WTC11 (cell line): ENCODE results near the gene RNASE12. TPM values are rescaled to one million over a fixed set of nuclear protein-coding genes. Genes with fewer than 3 reads are reported as not detected.

ENCODE experiments used
- ATAC-seq: fragments of 200-7000 bp; cut with Tn5 transposase; 2 replicates; pipeline ENCODE4 v1.10.0; 2021; ENCODE audit warnings: mild to moderate bottlenecking, moderate library complexity
- CTCF ChIA-PET: fragments of 300-600 bp; sonication (Branson Sonifier 250); formaldehyde crosslinking; loops from one replicate; lab custom pipeline; 2021; ENCODE audit warnings: antibody characterized with exemption; lab: Charles Lee
- POLR2A ChIA-PET: fragments of 350-600 bp; sonication (Branson Sonifier 250); formaldehyde crosslinking; loops from one replicate; lab custom pipeline; 2021; ENCODE audit warnings: antibody characterized with exemption; lab: Charles Lee
- DNase-seq: peaks from one replicate; pipeline ENCODE4 v3.0.0; 2021; ENCODE audit warnings: low spot score
- H3K27ac Mint-ChIP-seq: 2 replicates; pipeline ENCODE4 v1.8.0; 2021; ENCODE audit warnings: mixed read lengths
- H3K27me3 Mint-ChIP-seq: 2 replicates; pipeline ENCODE4 v1.8.0; 2021; ENCODE audit warnings: low read depth, mild to moderate bottlenecking, moderate library complexity, mixed read lengths
- H3K36me3 Mint-ChIP-seq: 2 replicates; pipeline ENCODE4 v1.8.0; 2021; ENCODE audit warnings: mixed read lengths
- H3K4me1 Mint-ChIP-seq: 2 replicates; pipeline ENCODE4 v1.8.0; 2022; ENCODE audit warnings: mixed read lengths
- H3K4me3 Mint-ChIP-seq: 2 replicates; pipeline ENCODE4 v1.8.0; 2021; ENCODE audit warnings: mild to moderate bottlenecking, moderate library complexity, mixed read lengths
- H3K9me3 Mint-ChIP-seq: 2 replicates; pipeline ENCODE4 v1.8.0; 2021; ENCODE audit warnings: mixed read lengths
- ARID4B ChIP-seq: sonication (generic); formaldehyde crosslinking; IDR thresholded peaks from 2 replicates; pipeline ENCODE4 v1.8.0; 2023; ENCODE audit warnings: missing genetic modification reagents, mild to moderate bottlenecking, borderline replicate concordance
- ATF1 ChIP-seq: sonication (generic); formaldehyde crosslinking; IDR thresholded peaks from 2 replicates; pipeline ENCODE4 v1.8.1; 2023; ENCODE audit warnings: mild to moderate bottlenecking, moderate library complexity, missing genetic modification reagents
- ATF2 ChIP-seq: sonication (generic); formaldehyde crosslinking; IDR thresholded peaks from 2 replicates; pipeline ENCODE4 v1.8.1; 2022; ENCODE audit warnings: low read depth, missing genetic modification reagents, borderline replicate concordance
- E2F5 ChIP-seq: sonication (generic); formaldehyde crosslinking; IDR thresholded peaks from 2 replicates; pipeline ENCODE4 v1.8.1; 2022; ENCODE audit warnings: mild to moderate bottlenecking, moderate library complexity, missing genetic modification reagents
- EMX1 ChIP-seq: fragments of 250-450 bp; sonication (Bioruptor Pico); IDR thresholded peaks from 2 replicates; pipeline ENCODE4 v1.8.0; 2021; ENCODE audit warnings: mild to moderate bottlenecking
- FOXJ3 ChIP-seq: sonication (generic); formaldehyde crosslinking; IDR thresholded peaks from 2 replicates; pipeline ENCODE4 v1.9.0; 2021; ENCODE audit warnings: missing genetic modification reagents, mild to moderate bottlenecking, borderline replicate concordance
- FOXP4 ChIP-seq: sonication (generic); formaldehyde crosslinking; IDR thresholded peaks from 2 replicates; pipeline ENCODE4 v1.8.0; 2022; ENCODE audit warnings: mild to moderate bottlenecking, missing genetic modification reagents
- NFE2L1 ChIP-seq: sonication (generic); formaldehyde crosslinking; IDR thresholded peaks from 2 replicates; pipeline ENCODE4 v1.8.1; 2023; ENCODE audit warnings: missing genetic modification reagents
- NR3C1 ChIP-seq: sonication (generic); formaldehyde crosslinking; conservative IDR thresholded peaks from 2 replicates; pipeline ENCODE4 v1.8.1; 2023; ENCODE audit warnings: low read depth, mild to moderate bottlenecking, missing genetic modification reagents
- USF1 ChIP-seq: sonication (generic); formaldehyde crosslinking; IDR thresholded peaks from 2 replicates; pipeline ENCODE4 v1.8.0; 2022; ENCODE audit warnings: mild to moderate bottlenecking, missing genetic modification reagents
- ZBTB21 ChIP-seq: sonication (generic); formaldehyde crosslinking; IDR thresholded peaks from 2 replicates; pipeline ENCODE4 v1.8.1; 2023; ENCODE audit warnings: mild to moderate bottlenecking, missing genetic modification reagents, borderline replicate concordance
- ZNF138 ChIP-seq: sonication (generic); formaldehyde crosslinking; conservative IDR thresholded peaks from 2 replicates; pipeline ENCODE4 v1.8.1; 2022; ENCODE audit warnings: mild to moderate bottlenecking, moderate library complexity, missing genetic modification reagents
- ZNF317 ChIP-seq: sonication (generic); formaldehyde crosslinking; IDR thresholded peaks from 2 replicates; pipeline ENCODE4 v1.8.1; 2023; ENCODE audit warnings: low read depth, mild to moderate bottlenecking, moderate library complexity, missing genetic modification reagents, borderline replicate concordance
- ZNF416 ChIP-seq: fragments of 250-450 bp; sonication (Bioruptor Pico); IDR thresholded peaks from 2 replicates; pipeline ENCODE4 v1.9.0; 2021; ENCODE audit warnings: mild to moderate bottlenecking, inconsistent platforms
- ZNF512 ChIP-seq: sonication (generic); formaldehyde crosslinking; IDR thresholded peaks from 2 replicates; pipeline ENCODE4 v1.8.1; 2022; ENCODE audit warnings: missing genetic modification reagents, borderline replicate concordance
- ZNF532 ChIP-seq: fragments of 250-450 bp; sonication (Bioruptor Pico); IDR thresholded peaks from 2 replicates; pipeline ENCODE4 v1.9.0; 2021; ENCODE audit warnings: mild to moderate bottlenecking, borderline replicate concordance
- ZNF671 ChIP-seq: fragments of 250-450 bp; sonication (Bioruptor Pico); IDR thresholded peaks from 2 replicates; pipeline ENCODE4 v1.8.0; 2021; ENCODE audit warnings: mild to moderate bottlenecking
- total RNA-seq: library from RNA; stranded (reverse); gene quantifications from 3 replicates; pipeline ENCODE4 v1.2.3, GENCODE V29; 2021

RNASE12 gene
- total RNA-seq, 1 experiment from 2014 or later = not detected

GRCh38 chr14:20615996-20616395 is 24.8 kb upstream of the RNASE12 start:
- Mint-ChIP-seq H3K4me3 (no peak overlapping the region), H3K27ac (no peak overlapping the region), H3K36me3 (no peaks in the 10 kb centered on the region), H3K27me3 (no peaks in the 10 kb centered on the region), H3K9me3 (no peaks in the 10 kb centered on the region), H3K4me1 (peaks cover 11% of the 10 kb centered on the region)
- TF ChIP-seq ARID4B = no peak
- no peak for TF ChIP-seq ZNF416
- TF ChIP-seq EMX1 (CRISPR knock-in tag) = no peak
- no peak for TF ChIP-seq ZNF138 (CRISPR knock-in tag)
- no peak for TF ChIP-seq ATF2
- no peak for TF ChIP-seq NR3C1 (CRISPR knock-in tag)
- TF ChIP-seq NFE2L1 (CRISPR knock-in tag) = no peak
- no peak for TF ChIP-seq FOXJ3 (CRISPR knock-in tag)
- DNase-seq (no peak), ATAC-seq (no peak)
- CTCF ChIA-PET = no interaction called here
- POLR2A ChIA-PET = no interaction called here

GRCh38 chr14:20614038-20614840 is 23.1 kb upstream of the RNASE12 start:
- CTCF ChIA-PET = interaction anchor here (0.9 to 3.0 kb wide), 16 partner anchors 8 to 284 kb away, joined by 3 to 26 read pairs (median 9); partner anchors contain the start of genes PARP2, PIP4P1, PNP and RNASE4
- Mint-ChIP-seq H3K27ac (0 out of 2 replicates have a peak overlapping the region, but pooled peaks have one; percentile 47), H3K36me3 (no peaks in the 10 kb centered on the region), H3K27me3 (no peaks in the 10 kb centered on the region), H3K4me1 (peaks cover 11% of the 10 kb centered on the region), H3K4me3 (no peak overlapping the region), H3K9me3 (no peaks in the 10 kb centered on the region)
- DNase-seq (peak; percentile 52), ATAC-seq (peak; percentile 0; the same call in 1 of the 2 replicates)
- POLR2A ChIA-PET = interaction anchor here (0.6 to 1.6 kb wide), 4 partner anchors 9 to 282 kb away, joined by 3 to 7 read pairs (median 5); partner anchors contain the start of gene PARP2
- TF ChIP-seq ZNF671 (CRISPR knock-in tag) = no peak
- TF ChIP-seq NR3C1 (CRISPR knock-in tag) = no peak
- no peak for TF ChIP-seq E2F5 (CRISPR knock-in tag)
- no peak for TF ChIP-seq USF1 (CRISPR knock-in tag)
- no peak for TF ChIP-seq ZNF532 (CRISPR knock-in tag)
- no peak for TF ChIP-seq ZBTB21
- TF ChIP-seq ATF1 (CRISPR knock-in tag) = no peak
- TF ChIP-seq ZNF317 (CRISPR knock-in tag) = no peak
- no peak for TF ChIP-seq FOXJ3 (CRISPR knock-in tag)
- TF ChIP-seq ZNF512 (CRISPR knock-in tag) = no peak
- TF ChIP-seq FOXP4 (CRISPR knock-in tag) = no peak
